HG03025 (cell line): ENCODE data around the gene SOWAHA.
"Not testable (repeated sequence)": the region's sequence is repeated elsewhere in the genome, so short reads cannot be mapped to it uniquely, and the experiment has no call there.

Source experiments
- ATAC-seq: cut with Tn5 transposase; IDR thresholded peaks from one replicate; pipeline ENCODE4 v1.9.1; 2021; ENCODE audit warnings: mild to moderate bottlenecking, moderate library complexity; ENCODE audit not compliant: unreplicated experiment, low FRiP score

SOWAHA gene

GRCh38 chr5:132848270-132848669 lies 35.2 kb downstream of the SOWAHA start:
- ATAC-seq, result no peak

DNA sequence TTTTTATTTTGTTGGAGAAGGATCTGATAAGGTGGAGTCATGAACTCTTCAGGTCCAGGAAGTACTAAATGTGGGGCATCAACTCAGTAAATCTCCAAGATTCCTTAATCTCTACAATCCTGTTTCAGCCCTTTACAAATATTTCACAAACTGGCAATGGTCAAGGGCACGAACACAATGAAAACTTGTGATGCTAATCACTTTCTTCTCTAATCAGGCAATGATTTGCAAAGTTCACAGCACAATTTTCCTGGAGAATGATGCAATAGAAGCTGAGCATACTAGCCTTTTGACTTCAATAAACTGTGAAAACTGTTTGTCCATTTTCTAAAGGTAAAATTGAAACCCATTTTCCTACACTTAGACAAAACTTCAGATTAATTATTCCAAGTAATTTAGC lies 36.2 kb downstream of the SOWAHA start:
- no peak for ATAC-seq

GRCh38 chr5:132850066-132850465 lies 37.0 kb downstream of the SOWAHA start:
- no peak for ATAC-seq

- ATAC-seq, result no peak
Measured at GRCh38 chr5:132853323-132853722, 40.2 kb downstream of the SOWAHA start.

- no peak for ATAC-seq
Measured at GRCh38 chr5:132853790-132854189, 40.7 kb downstream of the SOWAHA start.

DNA sequence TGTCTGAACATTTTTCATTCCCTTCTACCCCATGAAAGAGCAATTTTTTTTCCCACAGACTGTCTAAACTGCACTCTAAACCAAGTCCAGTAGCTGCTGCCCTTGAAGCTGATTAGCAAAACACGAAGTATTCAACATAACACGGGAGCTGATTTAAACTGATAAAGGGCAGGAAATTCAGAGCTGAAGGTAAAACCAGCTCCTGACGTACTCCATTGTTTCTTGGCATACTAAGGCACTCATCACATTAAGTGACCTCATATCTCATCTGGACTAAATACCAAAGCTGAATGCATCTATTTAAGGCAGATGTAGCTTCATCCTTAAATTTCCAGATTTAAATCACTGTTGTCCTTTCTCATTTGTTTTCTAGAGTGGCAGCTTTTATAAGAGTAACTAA lies 41.2 kb downstream of the SOWAHA start:
- ATAC-seq, result no peak

- not testable (repeated sequence) for ATAC-seq
Measured at GRCh38 chr5:132854992-132855391, 41.9 kb downstream of the SOWAHA start.

GRCh38 chr5:132856011-132856410 lies 42.9 kb downstream of the SOWAHA start:
- ATAC-seq, result no peak

DNA sequence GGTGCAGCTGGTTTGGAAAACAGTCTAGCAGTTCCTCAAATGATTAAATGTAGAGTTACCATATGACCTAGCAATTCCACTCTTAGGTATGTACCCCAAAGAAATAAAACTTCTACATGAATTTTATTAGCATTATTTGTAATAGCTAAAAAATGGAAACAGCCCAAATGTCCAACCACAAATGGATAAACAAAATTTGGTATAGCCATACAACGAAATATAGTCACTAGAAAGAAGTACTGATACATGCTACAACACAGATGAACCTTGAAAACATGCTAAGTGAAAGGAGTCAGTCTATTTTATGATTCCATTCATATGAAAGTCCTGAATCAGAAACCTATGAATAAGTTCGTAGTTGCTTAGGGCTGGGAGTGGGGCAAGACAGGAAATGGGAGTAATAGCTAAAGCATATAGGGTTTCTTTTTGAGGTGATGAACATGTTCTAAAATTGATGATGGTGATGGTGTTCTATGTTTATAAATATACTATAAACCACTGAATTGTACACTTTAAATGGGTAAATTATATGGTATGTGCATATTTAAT lies 46.9 kb downstream of the SOWAHA start:
- no peak for ATAC-seq

GRCh38 chr5:132860742-132861141 lies 47.6 kb downstream of the SOWAHA start:
- no peak for ATAC-seq

- no peak for ATAC-seq
Measured at GRCh38 chr5:132865668-132866341, 52.7 kb downstream of the SOWAHA start.
